ENCODE results near the gene RNF13.
"Not testable (repeated sequence)": the region's sequence is repeated elsewhere in the genome, so short reads cannot be mapped to it uniquely, and the experiment has no call there.

RNF13 gene

GRCh38 chr3:149943966-149944365, 131.0 kb downstream of the RNF13 start:
- TF ChIP-seq ZNF8 (CRISPR knock-in tag; IDR thresholded peaks at IDR 0.05) = peak; percentile 64
- not testable (repeated sequence) for ATAC-seq

- TF ChIP-seq ESRRG (CRISPR knock-in tag; IDR thresholded peaks at IDR 0.05) (no peak), ZFP30 (CRISPR knock-in tag; IDR thresholded peaks at IDR 0.05) (no peak), ZNF70 (CRISPR knock-in tag; IDR thresholded peaks at IDR 0.05) (no peak), ZNF8 (CRISPR knock-in tag; IDR thresholded peaks at IDR 0.05) (no peak), ZFP3 (CRISPR knock-in tag; IDR thresholded peaks at IDR 0.05) (no peak), ARNTL (CRISPR knock-in tag; IDR thresholded peaks at IDR 0.05; ENCODE audit: borderline replicate concordance, low read depth) (no peak), CSDC2 (CRISPR knock-in tag; IDR thresholded peaks at IDR 0.05) (no peak), TSHZ2 (CRISPR knock-in tag; IDR thresholded peaks at IDR 0.05) (no peak), SNAI2 (CRISPR knock-in tag; IDR thresholded peaks at IDR 0.05) (no peak), BACH2 (CRISPR knock-in tag; IDR thresholded peaks at IDR 0.05; ENCODE audit: borderline replicate concordance) (no peak), OSR1 (CRISPR knock-in tag; IDR thresholded peaks at IDR 0.05) (no peak), GLIS3 (CRISPR knock-in tag; IDR thresholded peaks at IDR 0.05) (no peak), TCF4 (CRISPR knock-in tag; IDR thresholded peaks at IDR 0.05; ENCODE audit: borderline replicate concordance) (no peak)
- ATAC-seq = no peak
Observed at GRCh38 chr3:149947231-149947630, 134.2 kb downstream of the RNF13 start.

GRCh38 chr3:149949181-149949580, 136.2 kb downstream of the RNF13 start:
- no peak for TF ChIP-seq ESRRG (CRISPR knock-in tag; IDR thresholded peaks at IDR 0.05)
- no peak for TF ChIP-seq ZNF8 (CRISPR knock-in tag; IDR thresholded peaks at IDR 0.05)
- no peak for TF ChIP-seq RARB (CRISPR knock-in tag; IDR thresholded peaks at IDR 0.05)
- no peak for TF ChIP-seq ZFP3 (CRISPR knock-in tag; IDR thresholded peaks at IDR 0.05)
- TF ChIP-seq ISL1 (CRISPR knock-in tag; IDR thresholded peaks at IDR 0.05) = no peak
- no peak for TF ChIP-seq PPARA (CRISPR knock-in tag; IDR thresholded peaks at IDR 0.05; ENCODE audit: borderline replicate concordance)
- TF ChIP-seq BACH2 (CRISPR knock-in tag; IDR thresholded peaks at IDR 0.05; ENCODE audit: borderline replicate concordance) = no peak
- no peak for TF ChIP-seq ZNF70 (CRISPR knock-in tag; IDR thresholded peaks at IDR 0.05)
- no peak for TF ChIP-seq ZFP30 (CRISPR knock-in tag; IDR thresholded peaks at IDR 0.05)
- ATAC-seq = no peak

- 0 out of 2 replicates have a peak, but pooled peaks have one; percentile 18 for TF ChIP-seq POU6F1 (CRISPR knock-in tag; IDR thresholded peaks at IDR 0.05; ENCODE audit: borderline replicate concordance, low read depth)
- no peak for TF ChIP-seq BACH2 (CRISPR knock-in tag; IDR thresholded peaks at IDR 0.05; ENCODE audit: borderline replicate concordance)
- TF ChIP-seq TSHZ2 (CRISPR knock-in tag; IDR thresholded peaks at IDR 0.05) = peak; percentile 81; the same call in 1 of the 2 replicates
- TF ChIP-seq ESRRG (CRISPR knock-in tag; IDR thresholded peaks at IDR 0.05) = no peak
- peak; percentile 87 for TF ChIP-seq ZNF70 (CRISPR knock-in tag; IDR thresholded peaks at IDR 0.05)
- no peak for TF ChIP-seq ARNTL (CRISPR knock-in tag; IDR thresholded peaks at IDR 0.05; ENCODE audit: borderline replicate concordance, low read depth)
- no peak for TF ChIP-seq OSR1 (CRISPR knock-in tag; IDR thresholded peaks at IDR 0.05)
- no peak for TF ChIP-seq GLIS3 (CRISPR knock-in tag; IDR thresholded peaks at IDR 0.05)
- TF ChIP-seq ZFP30 (CRISPR knock-in tag; IDR thresholded peaks at IDR 0.05) = no peak
- TF ChIP-seq TCF4 (CRISPR knock-in tag; IDR thresholded peaks at IDR 0.05; ENCODE audit: borderline replicate concordance) = peak; percentile 94
- TF ChIP-seq RARB (CRISPR knock-in tag; IDR thresholded peaks at IDR 0.05) = no peak
- no peak for TF ChIP-seq CREB5 (CRISPR knock-in tag; IDR thresholded peaks at IDR 0.05; ENCODE audit: low read depth)
- TF ChIP-seq ZFP3 (CRISPR knock-in tag; IDR thresholded peaks at IDR 0.05) = no peak
- no peak for TF ChIP-seq ZNF8 (CRISPR knock-in tag; IDR thresholded peaks at IDR 0.05)
- TF ChIP-seq ISL1 (CRISPR knock-in tag; IDR thresholded peaks at IDR 0.05) = peak; percentile 39; the same call in 1 of the 2 replicates
- no peak for TF ChIP-seq PATZ1 (CRISPR knock-in tag; IDR thresholded peaks at IDR 0.05; ENCODE audit: borderline replicate concordance)
- peak; percentile 56; the same call in 2 of the 3 replicates for ATAC-seq
Observed at GRCh38 chr3:149954812-149955211, 141.8 kb downstream of the RNF13 start.

All from SK-N-SH treated with all-trans-retinoic acid at 6 μM for 48 hours (cell line).